Astrocyte of the spinal cord (primary cell): Measurements from ENCODE around the gene ARMC6.

Experiments
- DNase-seq: peaks from one replicate; pipeline ENCODE4 v3.0.0; 2011; ENCODE audit warnings: low read depth, low spot score
- H3K4me3 ChIP-seq: 2 replicates; pipeline ENCODE4 v1.5.1; 2011; ENCODE audit warnings: low read depth, mild to moderate bottlenecking, low read length, moderate library complexity
- CTCF ChIP-seq: IDR thresholded peaks from 2 replicates; pipeline ENCODE4 v1.5.1; 2012; ENCODE audit warnings: low read depth, mild to moderate bottlenecking, low read length, inconsistent platforms
- in situ Hi-C: cut with HindIII; loops from 2 replicates; pipeline ENCODE4 v1.10.0; 2017; ENCODE audit warnings: low sequenced_read_pairs

Gene ARMC6

GRCh38 chr19:19068659-19069654, 35.6 kb downstream of the ARMC6 start:
- in situ Hi-C loops = no loop called here
- H3K4me3 ChIP-seq = no peak overlapping the region
- no peak for DNase-seq
- TF ChIP-seq CTCF = no peak

GRCh38 chr19:19071897-19072296, 38.5 kb downstream of the ARMC6 start:
- TF ChIP-seq CTCF = no peak
- in situ Hi-C loops = no loop called here
- no peak overlapping the region for H3K4me3 ChIP-seq
- DNase-seq = no peak

GRCh38 chr19:19074196-19074882, 40.9 kb downstream of the ARMC6 start:
- no peak for TF ChIP-seq CTCF
- in situ Hi-C loops = no loop called here
- H3K4me3 ChIP-seq = no peak overlapping the region
- no peak for DNase-seq

- TF ChIP-seq CTCF = no peak
- in situ Hi-C loops = no loop called here
Observed at GRCh38 chr19:19075126-19075525, 41.7 kb downstream of the ARMC6 start.

GRCh38 chr19:19076476-19076875, 43.1 kb downstream of the ARMC6 start:
- in situ Hi-C loops = no loop called here
- TF ChIP-seq CTCF = no peak
- no peak for DNase-seq
- H3K4me3 ChIP-seq = no peak overlapping the region

More at GRCh38 chr19:19075126-19075525, 41.7 kb downstream of the ARMC6 start:
- no peak overlapping the region for H3K4me3 ChIP-seq
- DNase-seq = no peak

- in situ Hi-C loops = no loop called here
- DNase-seq = no peak
- TF ChIP-seq CTCF = no peak
- no peak overlapping the region for H3K4me3 ChIP-seq
Observed at GRCh38 chr19:19077103-19077502, 43.7 kb downstream of the ARMC6 start.
